Measurements from ENCODE around the gene RAB7B. TPM values are rescaled to one million over a fixed set of nuclear protein-coding genes. Genes with fewer than 3 reads are reported as not detected.

RAB7B gene
- total RNA-seq, 3 donors from 2014 or later (not counting 1 experiment from before 2014, with no cell fraction given): 0.19 TPM; not detected in 2

DNA sequence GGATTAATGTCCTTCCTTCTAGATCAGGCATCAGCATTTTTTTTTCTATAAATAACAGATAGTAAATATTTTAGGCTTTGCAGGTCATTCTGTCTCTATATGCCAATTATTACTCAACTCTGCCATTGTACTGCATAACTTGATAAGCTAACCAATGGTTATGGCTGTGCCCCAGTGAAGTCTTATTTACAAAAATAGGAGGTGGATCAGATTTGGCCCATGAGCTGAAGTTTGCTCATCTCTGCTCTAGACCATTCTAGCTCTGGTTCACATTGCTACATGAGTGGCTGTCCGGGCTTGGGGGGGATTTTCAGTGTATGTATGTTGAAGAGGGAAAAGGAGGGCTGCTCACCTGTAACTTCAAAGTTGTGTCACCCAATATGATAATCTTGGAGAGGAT lies 10.1 kb downstream of the RAB7B start:
- H3K27me3 Mint-ChIP-seq (ENCODE audit: low read depth in 2 of 2): peaks cover 18 to 22% of the 10 kb centered on the region in 2 donors
- no peak overlapping the region for H3K4me3 Mint-ChIP-seq
- H3K27ac Mint-ChIP-seq: no peak overlapping the region
- Histone ChIP-seq H3K9me3 (ENCODE audit: control insufficient read depth, insufficient read depth, low read length) (no peaks in the 10 kb centered on the region), H3K27me3 (ENCODE audit: control insufficient read depth, insufficient read depth, low read length) (no peaks in the 10 kb centered on the region), H3K4me3 (ENCODE audit: low read length) (no peak overlapping the region), H3K27ac (ENCODE audit: low read length) (no peak overlapping the region), H3K36me3 (ENCODE audit: control insufficient read depth, insufficient read depth, low read length) (no peaks in the 10 kb centered on the region), H3K4me1 (ENCODE audit: control insufficient read depth, insufficient read depth, low read length) (no peaks in the 10 kb centered on the region)
- ATAC-seq: no peak
- WGBS (ENCODE audit: insufficient coverage): 80% methylated on average over 1 of the region's 1 CpG
- intact Hi-C loops (cut with micrococcal nuclease): no loop called here
- peaks cover 0 to 5% of the 10 kb centered on the region in 2 donors for H3K4me1 Mint-ChIP-seq
- no peak for DNase-seq
- H3K9me3 Mint-ChIP-seq: no peaks in the 10 kb centered on the region
- no peaks in the 10 kb centered on the region for H3K36me3 Mint-ChIP-seq
- TF ChIP-seq, protein P1, sequence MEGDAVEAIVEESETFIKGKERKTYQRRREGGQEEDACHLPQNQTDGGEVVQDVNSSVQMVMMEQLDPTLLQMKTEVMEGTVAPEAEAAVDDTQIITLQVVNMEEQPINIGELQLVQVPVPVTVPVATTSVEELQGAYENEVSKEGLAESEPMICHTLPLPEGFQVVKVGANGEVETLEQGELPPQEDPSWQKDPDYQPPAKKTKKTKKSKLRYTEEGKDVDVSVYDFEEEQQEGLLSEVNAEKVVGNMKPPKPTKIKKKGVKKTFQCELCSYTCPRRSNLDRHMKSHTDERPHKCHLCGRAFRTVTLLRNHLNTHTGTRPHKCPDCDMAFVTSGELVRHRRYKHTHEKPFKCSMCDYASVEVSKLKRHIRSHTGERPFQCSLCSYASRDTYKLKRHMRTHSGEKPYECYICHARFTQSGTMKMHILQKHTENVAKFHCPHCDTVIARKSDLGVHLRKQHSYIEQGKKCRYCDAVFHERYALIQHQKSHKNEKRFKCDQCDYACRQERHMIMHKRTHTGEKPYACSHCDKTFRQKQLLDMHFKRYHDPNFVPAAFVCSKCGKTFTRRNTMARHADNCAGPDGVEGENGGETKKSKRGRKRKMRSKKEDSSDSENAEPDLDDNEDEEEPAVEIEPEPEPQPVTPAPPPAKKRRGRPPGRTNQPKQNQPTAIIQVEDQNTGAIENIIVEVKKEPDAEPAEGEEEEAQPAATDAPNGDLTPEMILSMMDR (IDR thresholded peaks at IDR 0.05): no peak

DNA sequence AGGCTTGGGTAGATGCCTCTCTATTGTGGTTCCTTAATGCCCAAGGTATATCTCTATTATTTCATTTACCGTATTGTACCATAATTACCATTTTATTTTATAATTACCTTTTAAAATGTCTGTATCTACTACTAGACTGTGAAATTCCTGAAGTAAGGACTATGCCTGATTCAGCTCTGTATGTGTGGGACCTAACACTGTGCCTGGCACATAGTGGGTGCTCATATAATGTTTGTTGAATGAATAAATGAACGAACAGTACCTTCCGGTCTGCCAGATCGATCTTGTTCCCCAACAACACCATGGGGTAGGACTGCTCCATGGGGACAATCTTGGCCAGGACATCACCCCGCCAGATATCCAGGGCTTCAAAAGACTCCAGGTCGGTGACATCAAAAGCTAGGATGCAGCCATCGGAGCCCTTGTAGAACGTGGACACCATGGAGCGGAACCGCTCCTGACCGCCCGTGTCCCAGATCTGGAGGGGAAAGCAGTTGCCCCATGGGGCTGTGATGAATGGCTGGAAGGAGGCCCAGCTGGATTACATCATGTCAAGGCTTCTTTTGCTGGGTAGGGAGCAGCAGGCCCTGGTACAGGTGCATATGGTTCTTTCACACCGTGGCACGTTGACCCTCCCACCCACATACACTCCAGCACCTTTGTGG lies 10.8 kb downstream of the RAB7B start:
- WGBS (ENCODE audit: insufficient coverage): 90% methylated on average over 13 of the region's 14 CpGs
- ATAC-seq (no peak), DNase-seq (no peak)
- H3K4me1 Mint-ChIP-seq: peaks cover 0 to 5% of the 10 kb centered on the region in 2 donors
- no peaks in the 10 kb centered on the region for H3K36me3 ChIP-seq (ENCODE audit: control insufficient read depth, insufficient read depth, low read length)
- intact Hi-C loops (cut with micrococcal nuclease): no loop called here
- H3K4me1 ChIP-seq (ENCODE audit: control insufficient read depth, insufficient read depth, low read length): no peaks in the 10 kb centered on the region
- H3K27ac ChIP-seq (ENCODE audit: low read length): no peak overlapping the region
- H3K4me3 ChIP-seq (ENCODE audit: low read length): no peak overlapping the region
- no peaks in the 10 kb centered on the region for H3K9me3 ChIP-seq (ENCODE audit: control insufficient read depth, insufficient read depth, low read length)
- no peak overlapping the region for H3K27ac Mint-ChIP-seq
- peaks cover 18 to 22% of the 10 kb centered on the region in 2 donors for H3K27me3 Mint-ChIP-seq (ENCODE audit: low read depth in 2 of 2)
- H3K36me3 Mint-ChIP-seq: no peaks in the 10 kb centered on the region
- no peaks in the 10 kb centered on the region for H3K27me3 ChIP-seq (ENCODE audit: control insufficient read depth, insufficient read depth, low read length)
- no peak overlapping the region for H3K4me3 Mint-ChIP-seq
- H3K9me3 Mint-ChIP-seq: no peaks in the 10 kb centered on the region
- TF ChIP-seq, protein P1 (IDR thresholded peaks at IDR 0.05): no peak

DNA sequence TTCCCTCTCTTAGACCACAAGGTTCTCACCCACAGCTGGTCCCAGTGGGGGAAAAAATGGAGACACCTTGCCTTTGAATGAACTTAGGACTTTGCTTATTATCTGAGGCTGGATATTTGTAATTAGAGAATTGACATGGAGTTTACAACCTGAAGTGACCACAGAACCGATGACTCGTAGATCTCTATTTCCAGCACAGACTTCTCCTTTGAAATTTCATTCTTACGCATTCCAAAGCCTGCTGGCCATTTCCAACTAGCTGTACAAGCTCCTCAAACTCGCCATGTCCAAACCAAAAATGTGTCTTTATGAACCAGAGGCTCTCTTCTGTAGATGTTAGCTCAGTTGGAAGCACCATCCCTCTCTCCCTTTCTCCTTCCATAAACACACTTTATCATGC lies 12.0 kb downstream of the RAB7B start:
- Histone ChIP-seq H3K27me3 (ENCODE audit: control insufficient read depth, insufficient read depth, low read length) (no peaks in the 10 kb centered on the region), H3K36me3 (ENCODE audit: control insufficient read depth, insufficient read depth, low read length) (no peaks in the 10 kb centered on the region), H3K9me3 (ENCODE audit: control insufficient read depth, insufficient read depth, low read length) (no peaks in the 10 kb centered on the region), H3K4me3 (ENCODE audit: low read length) (no peak overlapping the region), H3K4me1 (ENCODE audit: control insufficient read depth, insufficient read depth, low read length) (no peaks in the 10 kb centered on the region), H3K27ac (ENCODE audit: low read length) (no peak overlapping the region)
- no peaks in the 10 kb centered on the region for H3K9me3 Mint-ChIP-seq
- intact Hi-C loops (cut with micrococcal nuclease): no loop called here
- H3K36me3 Mint-ChIP-seq: no peaks in the 10 kb centered on the region
- TF ChIP-seq, protein P1 (IDR thresholded peaks at IDR 0.05): no peak
- ATAC-seq (no peak), DNase-seq (no peak)
- H3K4me3 Mint-ChIP-seq: no peak overlapping the region
- H3K27ac Mint-ChIP-seq: no peak overlapping the region
- peaks cover 18 to 22% of the 10 kb centered on the region in 2 donors for H3K27me3 Mint-ChIP-seq (ENCODE audit: low read depth in 2 of 2)
- H3K4me1 Mint-ChIP-seq: peaks cover 0 to 1% of the 10 kb centered on the region in 2 donors
- WGBS (ENCODE audit: insufficient coverage): 81% methylated on average over 4 of the region's 4 CpGs

DNA sequence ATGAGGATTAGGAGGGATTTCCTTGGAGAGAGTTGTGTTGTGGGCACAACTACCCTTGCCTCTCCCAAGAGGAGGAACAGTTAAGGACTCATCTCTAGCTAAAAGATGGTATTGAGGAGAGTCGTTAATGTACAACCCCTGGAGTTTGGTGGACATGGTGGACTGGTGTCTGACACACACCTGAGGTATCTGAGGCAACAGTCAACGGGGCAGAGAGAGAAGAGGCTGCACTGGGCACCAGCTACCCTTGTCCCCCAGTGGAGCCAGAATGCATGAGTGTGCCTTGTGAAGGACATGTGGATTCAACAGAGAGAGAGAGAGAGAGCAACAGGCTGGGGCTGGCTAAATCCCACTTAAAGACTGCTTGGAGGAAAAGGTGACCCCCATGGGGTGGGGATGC lies 13.0 kb downstream of the RAB7B start:
- TF ChIP-seq, protein P1 (IDR thresholded peaks at IDR 0.05): no peak
- H3K4me1 ChIP-seq (ENCODE audit: control insufficient read depth, insufficient read depth, low read length): no peaks in the 10 kb centered on the region
- H3K36me3 ChIP-seq (ENCODE audit: control insufficient read depth, insufficient read depth, low read length): no peaks in the 10 kb centered on the region
- intact Hi-C loops (cut with micrococcal nuclease): no loop called here
- 72% methylated on average over 2 of the region's 2 CpGs for WGBS (ENCODE audit: insufficient coverage)
- no peaks in the 10 kb centered on the region for H3K27me3 ChIP-seq (ENCODE audit: control insufficient read depth, insufficient read depth, low read length)
- DNase-seq (no peak), ATAC-seq (no peak)
- no peak overlapping the region for H3K27ac Mint-ChIP-seq
- no peaks in the 10 kb centered on the region for H3K9me3 Mint-ChIP-seq
- H3K9me3 ChIP-seq (ENCODE audit: control insufficient read depth, insufficient read depth, low read length): no peaks in the 10 kb centered on the region
- no peak overlapping the region for H3K27ac ChIP-seq (ENCODE audit: low read length)
- no peak overlapping the region for H3K4me3 Mint-ChIP-seq
- no peak overlapping the region for H3K4me3 ChIP-seq (ENCODE audit: low read length)
- H3K4me1 Mint-ChIP-seq: no peaks in the 10 kb centered on the region
- H3K27me3 Mint-ChIP-seq (ENCODE audit: low read depth in 2 of 2): peaks cover 18 to 22% of the 10 kb centered on the region in 2 donors
- no peaks in the 10 kb centered on the region for H3K36me3 Mint-ChIP-seq

All from natural killer cell (primary cell).